Stomach (tissue), 9 donors: Measurements from ENCODE around the gene TMEM38A. TPM values are rescaled to one million over a fixed set of nuclear protein-coding genes. Genes with fewer than 3 reads are reported as not detected.
"Not testable (repeated sequence)": the region's sequence is repeated elsewhere in the genome, so short reads cannot be mapped to it uniquely, and the experiment has no call there.

Experiments
- DNase-seq, 2 donors: peaks; one replicate each; pipeline versions ENCODE4 v3.0.0 to v3.0.0-alpha.2; 2013 to 2019
- H3K27ac ChIP-seq, 5 donors: fragments of 200-600 bp in 4 of 5; sonication (generic) in 4 of 5; one replicate each; pipeline ENCODE4 v1.5.1; 2013 to 2019; ENCODE audit warnings: mild to moderate bottlenecking in 1 of 5, moderate library complexity in 1 of 5
- H3K27me3 ChIP-seq, 3 donors: fragments of 200-600 bp; sonication (generic); one replicate each; pipeline ENCODE4 v1.5.1; 2017 to 2019; ENCODE audit warnings: mixed run types in 1 of 3
- H3K36me3 ChIP-seq, 4 donors: fragments of 200-600 bp; sonication (generic); 1 replicate in 3 of 4; 2 replicates in 1 of 4; pipeline ENCODE4 v1.5.1; 2016 to 2019
- H3K4me1 ChIP-seq, 4 donors: fragments of 200-600 bp; sonication (generic); one replicate each; pipeline ENCODE4 v1.5.1; 2016 to 2019
- H3K4me3 ChIP-seq, 4 donors: fragments of 200-600 bp; sonication (generic) in 3 of 4; one replicate each; pipeline ENCODE4 v1.5.1; 2016 to 2019; ENCODE audit warnings: mild to moderate bottlenecking in 1 of 4
- H3K9me3 ChIP-seq, 4 donors: fragments of 200-600 bp; sonication (generic); one replicate each; pipeline ENCODE4 v1.5.1; 2016 to 2019
- CTCF ChIP-seq, 7 experiments: fragments of 450-650 bp in 4 of 7; fragments of 200-600 bp in 3 of 7; sonication (generic) in 3 of 7; IDR thresholded peaks; one replicate each; pipeline ENCODE4 v1.5.1; 2016 to 2019; ENCODE audit warnings: antibody characterized with exemption in 7 of 7, control low read depth in 2 of 7, mild to moderate bottlenecking in 1 of 7
- EP300 ChIP-seq: sonication (generic); formaldehyde crosslinking; IDR thresholded peaks from one replicate; pipeline ENCODE4 v1.6.1; 2017; ENCODE audit warnings: antibody characterized with exemption
- POLR2A ChIP-seq, 4 donors: fragments of 450-650 bp; IDR thresholded peaks; one replicate each; pipeline ENCODE4 v1.6.1; 2016; ENCODE audit warnings: antibody characterized with exemption in 4 of 4, control low read depth in 2 of 4, mild to moderate bottlenecking in 1 of 4, moderate library complexity in 1 of 4
- POLR2AphosphoS5 ChIP-seq, 3 donors: sonication (generic); formaldehyde crosslinking; IDR thresholded peaks; one replicate each; pipeline ENCODE4 v1.6.1; 2016; ENCODE audit warnings: antibody characterized with exemption in 3 of 3
- WGBS, 5 donors: extraction: QIAGEN DNeasy Blood & Tissue Kit in 3 of 5; methylation state at CpG; one replicate each; pipeline versions ENCODE4 v1.1.5 to v1.1.7; 2013 to 2018; 5-methylcytosine and 5-hydroxymethylcytosine counted together
- intact Hi-C: fragments of 100-400 bp; cut with DNase I; formaldehyde crosslinking; loops from one replicate; pipeline ENCODE4 v1.15.1; 2023; ENCODE audit warnings: low total_unique reads
- polyA plus RNA-seq, 3 donors: library from polyadenylated mRNA; stranded (reverse); fragments of 200-250 nt; gene quantifications; one replicate each; pipeline ENCODE4 v1.2.3, GENCODE V29; 2013
- total RNA-seq, 5 donors: library from RNA; depleted of rRNA; stranded (reverse); fragments of >200 nt; gene quantifications; one replicate each; pipeline versions ENCODE4 v1.1.0 to v1.2.3, GENCODE V29; 2014 to 2016
- donor health status: healthy with polysubstance abuse.
- donor health status: Bipolar disorder and iron deficiency.
- donor health status: healthy.

Gene TMEM38A
- total and polyA plus RNA-seq, 8 donors = 0.58 to 69.4 (median 8.8) TPM

GRCh38 chr19:16670291-16670690 lies 9.4 kb downstream of the TMEM38A start:
- Histone ChIP-seq H3K4me3 (no peak overlapping the region), H3K9me3 (no peaks in the 10 kb centered on the region), H3K36me3 (peaks cover 0 to 11% (median 3%) of the 10 kb centered on the region in 4 donors), H3K27ac (no peak overlapping the region), H3K4me1 (no peaks in the 10 kb centered on the region), H3K27me3 (no peaks in the 10 kb centered on the region)
- 92 to 97% (median 95%) methylated on average over 12 to 13 of the region's 13 CpGs for WGBS, 5 donors
- intact Hi-C loops = no loop called here
- TF ChIP-seq POLR2A (IDR thresholded peaks at IDR 0.05) (no peak), EP300 (no peak), CTCF (IDR thresholded peaks at IDR 0.05) (no peak), POLR2AphosphoS5 (IDR thresholded peaks at IDR 0.05) (no peak)
- no peak for DNase-seq

- H3K27me3 ChIP-seq = no peaks in the 10 kb centered on the region
- H3K9me3 ChIP-seq = no peaks in the 10 kb centered on the region
- H3K36me3 ChIP-seq = peaks cover 0 to 11% (median 3%) of the 10 kb centered on the region in 4 donors
- no peak for DNase-seq
- no peak overlapping the region for H3K27ac ChIP-seq
- peaks cover 0 to 7% (median 2%) of the 10 kb centered on the region in 4 donors for H3K4me1 ChIP-seq
- TF ChIP-seq POLR2A (IDR thresholded peaks at IDR 0.05) = no peak
- no peak for TF ChIP-seq CTCF (IDR thresholded peaks at IDR 0.05)
- TF ChIP-seq POLR2AphosphoS5 (IDR thresholded peaks at IDR 0.05) = no peak
- no peak for TF ChIP-seq EP300
- intact Hi-C loops = no loop called here
- 79 to 89% (median 87%) methylated on average over 12 of the region's 12 CpGs for WGBS, 5 donors
- H3K4me3 ChIP-seq = no peak overlapping the region
These were observed 10.8 kb downstream of the TMEM38A start for GRCh38 chr19:16671652-16672274.

- 80 to 95% (median 91%) methylated on average over 3 of the region's 3 CpGs for WGBS, 5 donors
- Histone ChIP-seq H3K4me1 (peaks cover 0 to 15% (median 4%) of the 10 kb centered on the region in 4 donors), H3K9me3 (no peaks in the 10 kb centered on the region), H3K4me3 (no peak overlapping the region), H3K36me3 (peaks cover 0 to 11% (median 3%) of the 10 kb centered on the region in 4 donors), H3K27me3 (no peaks in the 10 kb centered on the region), H3K27ac (no peak overlapping the region)
- intact Hi-C loops = no loop called here
- no peak for DNase-seq
- TF ChIP-seq POLR2AphosphoS5 (IDR thresholded peaks at IDR 0.05) = no peak
- no peak for TF ChIP-seq CTCF (IDR thresholded peaks at IDR 0.05)
- TF ChIP-seq POLR2A (IDR thresholded peaks at IDR 0.05) = no peak
- TF ChIP-seq EP300 = no peak
These were observed 12.3 kb downstream of the TMEM38A start for GRCh38 chr19:16673231-16673630.

GRCh38 chr19:16673839-16674238 lies 12.9 kb downstream of the TMEM38A start:
- WGBS, 5 donors = 78 to 93% (median 90%) methylated on average over 4 of the region's 4 CpGs
- H3K27me3 ChIP-seq, H3K9me3 ChIP-seq, H3K4me3 ChIP-seq, DNase-seq, H3K27ac ChIP-seq, intact Hi-C loops: not testable (repeated sequence)
- Histone ChIP-seq H3K4me1 (peaks cover 0 to 15% (median 4%) of the 10 kb centered on the region in 4 donors), H3K36me3 (peaks cover 0 to 11% (median 3%) of the 10 kb centered on the region in 4 donors)
